Astrocyte (in vitro differentiated cells and primary cell): ENCODE results near the gene ODF2.
"Not testable (repeated sequence)": the region's sequence is repeated elsewhere in the genome, so short reads cannot be mapped to it uniquely, and the experiment has no call there.

ENCODE experiments used
- CTCF ChIP-seq: IDR thresholded peaks from 2 replicates; pipeline ENCODE4 v1.5.1; 2011; ENCODE audit warnings: low read depth, mild to moderate bottlenecking, inconsistent platforms, low read length, moderate library complexity; ENCODE audit not compliant: insufficient read depth
- EZH2 ChIP-seq: IDR thresholded peaks from 2 replicates; pipeline ENCODE4 v1.6.1; 2012; ENCODE audit warnings: mild to moderate bottlenecking, low read length, inconsistent platforms; ENCODE audit not compliant: insufficient read depth

DNA sequence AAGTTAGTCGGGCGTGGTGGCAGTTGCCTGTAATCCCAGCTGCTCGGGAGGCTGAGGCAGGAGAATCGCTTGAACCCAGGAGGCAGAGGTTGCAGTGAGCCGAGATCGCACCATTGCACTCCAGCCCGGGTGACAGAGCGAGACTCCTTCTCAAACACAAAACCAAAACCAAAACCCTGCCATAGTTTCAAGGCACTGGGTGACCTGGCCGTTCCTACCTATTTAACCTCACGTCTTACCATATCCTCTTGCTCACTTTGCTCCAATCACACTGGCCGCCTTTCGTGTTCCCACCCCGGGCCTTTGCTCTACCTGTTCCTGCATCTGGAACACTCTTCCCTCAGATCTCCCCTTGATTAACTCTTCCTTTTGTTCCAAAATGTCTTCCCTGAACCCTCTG, 42.1 kb upstream of the ODF2 start:
- TF ChIP-seq EZH2, CTCF: not testable (repeated sequence)
